ENCODE data around the gene ZNF600. TPM values are rescaled to one million over a fixed set of nuclear protein-coding genes. Genes with fewer than 3 reads are reported as not detected.

Gene ZNF600
- total and polyA plus RNA-seq, 2 of the 8 experiments (the other 6 are each of a cell fraction or from before 2014, with no cell fraction given) = 2.1 to 8.0 TPM

- H3K23me2 ChIP-seq (ENCODE audit: low read depth, low read length) = no peaks in the 10 kb centered on the region
These were observed 43.5 kb downstream of the ZNF600 start for GRCh38 chr19:52743091-52743490.

More at GRCh38 chr19:52743091-52743490, 43.5 kb downstream of the ZNF600 start:
- Histone ChIP-seq H3K27ac (ENCODE audit: low read depth, low read length) (no peak overlapping the region), H3K18ac (ENCODE audit: extremely low read depth, low read length) (no peak overlapping the region), H4K5ac (ENCODE audit: insufficient read length, low read depth, low read length) (no peak overlapping the region), H3K79me1 (ENCODE audit: low read depth, low read length) (no peaks in the 10 kb centered on the region), H3K9me3 (ENCODE audit: insufficient read depth in 2 of 2, low read depth in 1 of 2, low read length in 1 of 2) (no peaks in the 10 kb centered on the region), H4K20me1 (replicated peaks in 1 of 2; ENCODE audit: control insufficient read depth in 1 of 2, insufficient read depth in 2 of 2, low read length in 2 of 2) (no peaks in the 10 kb centered on the region), H4K91ac (replicated peaks; ENCODE audit: insufficient read length, low read length) (no peak overlapping the region), H2BK120ac (replicated peaks; ENCODE audit: low read depth, low read length) (no peak overlapping the region), H3K27me3 (replicated peaks in 1 of 4; ENCODE audit: control insufficient read depth in 3 of 4, extremely low read depth in 1 of 4, insufficient read depth in 3 of 4, low read length in 3 of 4) (no peaks in the 10 kb centered on the region), H3K79me2 (ENCODE audit: control insufficient read depth in 1 of 2, insufficient read depth in 2 of 2, low read length in 2 of 2) (no peaks in the 10 kb centered on the region), H2BK15ac (ENCODE audit: low read length) (no peak overlapping the region), H3K56ac (replicated peaks; ENCODE audit: insufficient read length, low read depth, low read length) (no peak overlapping the region), H2AFZ (ENCODE audit: low read length) (no peak overlapping the region), H2BK12ac (ENCODE audit: low read depth, low read length) (no peak overlapping the region), H3K4ac (replicated peaks; ENCODE audit: insufficient read length, low read depth, low read length) (no peak overlapping the region), H3K36me3 (ENCODE audit: control insufficient read depth in 2 of 4, insufficient read depth in 4 of 4, low read length in 3 of 4) (no peaks in the 10 kb centered on the region), H3K9ac (replicated peaks in 1 of 4; ENCODE audit: extremely low read depth in 1 of 4, low read depth in 3 of 4, low read length in 3 of 4) (no peak overlapping the region), H3K4me1 (replicated peaks in 1 of 4; ENCODE audit: control insufficient read depth in 3 of 4, insufficient read depth in 4 of 4, low read length in 3 of 4) (no peaks in the 10 kb centered on the region; a peak in 1 of 7 replicates), H3K4me3 (ENCODE audit: extremely low read depth in 1 of 4, insufficient read depth in 2 of 4, low read depth in 3 of 4, low read length in 4 of 4) (no peak overlapping the region), H2BK5ac (ENCODE audit: low read depth, low read length) (no peak overlapping the region), H3K14ac (ENCODE audit: insufficient read length) (no peak overlapping the region), H4K8ac (ENCODE audit: extremely low read depth, insufficient read depth, low read length) (no peak overlapping the region), H3K23ac (ENCODE audit: insufficient read length) (no peak overlapping the region), H3K4me2 (ENCODE audit: insufficient read depth in 1 of 2, low read depth in 2 of 2, low read length in 2 of 2) (no peak overlapping the region), H2BK20ac (ENCODE audit: low read length) (no peak overlapping the region), H2AK5ac (ENCODE audit: low read depth, low read length) (no peak overlapping the region)
- ChIA-PET CTCF (ENCODE audit: partially characterized antibody) (interaction anchor here (1.1 to 1.9 kb wide), 2 partner anchors 351 to 495 kb away, joined by 3 to 7 read pairs; no protein-coding TSS in a partner anchor), POLR2A (ENCODE audit: partially characterized antibody) (no interaction called here)
- 82% methylated on average over 3 of the region's 3 CpGs; no CpG with 5 or more reads in 1 of the 2 experiments for WGBS, 2 experiments (ENCODE audit: extremely low coverage in 1 of 2, insufficient coverage in 1 of 2, insufficient read length in 1 of 2, insufficient replicate concordance in 2 of 2, low coverage in 1 of 2, low lambda C conversion rate in 2 of 2, missing lambda C conversion rate in 1 of 2)
- no peak for DNase-seq (ENCODE audit: low read depth in 1 of 2, low spot score in 2 of 2)
- no peak for TF ChIP-seq POU5F1 (IDR thresholded peaks at IDR 0.05; ENCODE audit: low read depth, low read length)
- TF ChIP-seq RFX5 (IDR thresholded peaks at IDR 0.05; ENCODE audit: borderline replicate concordance, low read depth, low read length) = no peak
- no peak for TF ChIP-seq CHD1 (IDR thresholded peaks at IDR 0.05; ENCODE audit: low read depth, low read length)
- no peak for TF ChIP-seq SRF (IDR thresholded peaks at IDR 0.05; ENCODE audit: low read depth, low read length)
- TF ChIP-seq KDM5A (IDR thresholded peaks at IDR 0.05; ENCODE audit: low read length) = no peak
- TF ChIP-seq BCL11A (IDR thresholded peaks at IDR 0.05; ENCODE audit: low read depth in 2 of 2, low read length in 2 of 2) = no peak
- no peak for TF ChIP-seq RNF2 (IDR thresholded peaks at IDR 0.05; ENCODE audit: borderline replicate concordance, low read depth, low read length, missing control alignments, poor library complexity, severe bottlenecking)
- no peak for TF ChIP-seq SP2 (IDR thresholded peaks at IDR 0.05; ENCODE audit: low read length)
- TF ChIP-seq SUZ12 (IDR thresholded peaks at IDR 0.05; ENCODE audit: low read length) = no peak
- no peak for TF ChIP-seq JUN (IDR thresholded peaks at IDR 0.05; ENCODE audit: low read depth, low read length)
- TF ChIP-seq SIRT6 (IDR thresholded peaks at IDR 0.05; ENCODE audit: low read length) = no peak
- FAIRE-seq = no peak

Measured in H1 (cell line).